NCI-H128 (cell line): ENCODE results near the gene CINP.
"Not testable (repeated sequence)": the region's sequence is repeated elsewhere in the genome, so short reads cannot be mapped to it uniquely, and the experiment has no call there.

Experiments
- DNase-seq: peaks from one replicate; lab custom pipeline; 2025; ENCODE audit not compliant: unreplicated experiment; lab: John Stamatoyannopoulos, UW

CINP gene

GRCh38 chr14:102321456-102322422 is 41.0 kb downstream of the CINP start:
- no peak for DNase-seq

GRCh38 chr14:102320671-102321455 is 41.8 kb downstream of the CINP start:
- no peak for DNase-seq

GRCh38 chr14:102320033-102320660 is 42.5 kb downstream of the CINP start:
- DNase-seq = no peak

- DNase-seq = peak; percentile 80
Observed at GRCh38 chr14:102319351-102320032, 43.2 kb downstream of the CINP start, which contains the start of gene ZNF839. TSS of gene ZNF839 (plus strand) at chr14:102319746. CDS start at chr14:102319766, 20 bp downstream.

GRCh38 chr14:102318781-102319276 is 43.9 kb downstream of the CINP start:
- DNase-seq = no peak

- peak; percentile 49 for DNase-seq
Observed at GRCh38 chr14:102317564-102318248, 45.0 kb downstream of the CINP start.

- peak; percentile 79 for DNase-seq
Observed at GRCh38 chr14:102316743-102317563, 45.7 kb downstream of the CINP start.

- DNase-seq = no peak
Observed at GRCh38 chr14:102316338-102316742, 46.4 kb downstream of the CINP start.

GRCh38 chr14:102315121-102315520 is 47.6 kb downstream of the CINP start:
- DNase-seq = no peak

- peak; percentile 67 for DNase-seq
Observed at GRCh38 chr14:102314242-102315011, 48.3 kb downstream of the CINP start.

GRCh38 chr14:102304611-102305506 is 57.8 kb downstream of the CINP start, which contains the start of gene MOK:
TSS of gene MOK (minus strand) at chr14:102305164. CDS start at chr14:102304968, 196 bp downstream.
- peak; percentile 97 for DNase-seq

- DNase-seq = no peak
Observed at GRCh38 chr14:102303664-102304063, 59.0 kb downstream of the CINP start.

GRCh38 chr14:102298303-102299070 is 64.2 kb downstream of the CINP start:
- DNase-seq = not testable (repeated sequence)
